CD14-positive monocyte (primary cell): ENCODE measurements around the gene RBM44. TPM values are rescaled to one million over a fixed set of nuclear protein-coding genes. Genes with fewer than 3 reads are reported as not detected.

Source experiments
- DNase-seq, 3 donors: peaks; one replicate each; pipeline ENCODE4 v3.0.0-alpha.2; 2011 to 2022
- H2AFZ ChIP-seq: 2 replicates; pipeline ENCODE4 v1.6.0; 2012; ENCODE audit warnings: mild to moderate bottlenecking, low read depth, low read length, inconsistent platforms; ENCODE audit not compliant: insufficient read depth, poor library complexity, severe bottlenecking
- H3K27ac ChIP-seq, 2 donors: 1 replicate in 1 of 2; 2 replicates in 1 of 2; pipeline ENCODE4 v1.5.1; 2012 to 2013; ENCODE audit warnings: low read length in 2 of 2, control low read depth in 1 of 2, inconsistent platforms in 1 of 2, low read depth in 1 of 2, mild to moderate bottlenecking in 1 of 2
- H3K27me3 ChIP-seq, 2 donors: one replicate each; pipeline versions ENCODE4 v1.6.0 to v1.6.1; 2011 to 2013; ENCODE audit warnings: low read length in 2 of 2; ENCODE audit not compliant: control insufficient read depth in 2 of 2, insufficient read depth in 2 of 2
- H3K36me3 ChIP-seq, 2 donors: replicated peaks in 1 of 2; 1 replicate in 1 of 2; 2 replicates in 1 of 2; pipeline versions ENCODE4 v1.5.1 to v1.6.1; 2012 to 2013; ENCODE audit warnings: low read length in 2 of 2, control low read depth in 1 of 2, inconsistent platforms in 1 of 2, mild to moderate bottlenecking in 1 of 2; ENCODE audit not compliant: insufficient read depth in 2 of 2, control insufficient read depth in 1 of 2
- H3K4me1 ChIP-seq, 2 donors: 1 replicate in 1 of 2; 2 replicates in 1 of 2; pipeline versions ENCODE4 v1.5.1 to v1.6.1; 2012 to 2013; ENCODE audit warnings: low read length in 2 of 2, control low read depth in 1 of 2, inconsistent platforms in 1 of 2, mild to moderate bottlenecking in 1 of 2, moderate library complexity in 1 of 2; ENCODE audit not compliant: insufficient read depth in 2 of 2, control insufficient read depth in 1 of 2
- H3K4me2 ChIP-seq: replicated peaks from 2 replicates; pipeline ENCODE3; 2012; ENCODE audit warnings: low read length, moderate library complexity, mild to moderate bottlenecking; ENCODE audit not compliant: poor library complexity, severe bottlenecking; ENCODE audit errors: extremely low read depth
- H3K4me3 ChIP-seq, 3 experiments: fragments of 200-600 bp in 1 of 3; sonication (generic) in 1 of 3; replicated peaks in 1 of 3; 1 replicate in 2 of 3; 2 replicates in 1 of 3; pipeline ENCODE4 v1.5.1; 2011 to 2013; ENCODE audit warnings: low read length in 3 of 3, mild to moderate bottlenecking in 3 of 3, control low read depth in 2 of 3, low read depth in 2 of 3, inconsistent platforms in 1 of 3, moderate library complexity in 1 of 3
- H3K79me2 ChIP-seq: 2 replicates; pipeline ENCODE4 v1.6.0; 2012; ENCODE audit warnings: mild to moderate bottlenecking, control low read depth, inconsistent platforms, low read length, moderate library complexity; ENCODE audit not compliant: insufficient read depth
- H3K9ac ChIP-seq: 2 replicates; pipeline ENCODE4 v1.6.0; 2017; ENCODE audit warnings: low read length, mild to moderate bottlenecking; ENCODE audit not compliant: insufficient read depth, poor library complexity, severe bottlenecking
- H3K9me3 ChIP-seq, 2 donors: replicated peaks in 1 of 2; 1 replicate in 1 of 2; 2 replicates in 1 of 2; pipeline versions ENCODE4 v1.5.1 to v1.6.1; 2012 to 2013; ENCODE audit warnings: low read length in 2 of 2, control low read depth in 1 of 2; ENCODE audit not compliant: control insufficient read depth in 1 of 2, insufficient read depth in 1 of 2
- H4K20me1 ChIP-seq: 2 replicates; pipeline ENCODE4 v1.6.0; 2012; ENCODE audit warnings: mild to moderate bottlenecking, low read length, control low read depth, moderate library complexity; ENCODE audit not compliant: insufficient read depth
- H3K27ac Mint-ChIP-seq, 7 donors: one replicate each; pipeline ENCODE4 v1.8.0; 2020; ENCODE audit warnings: mild to moderate bottlenecking in 7 of 7, mixed read lengths in 7 of 7, moderate library complexity in 6 of 7, inconsistent platforms in 2 of 7
- H3K27me3 Mint-ChIP-seq, 3 donors: one replicate each; pipeline ENCODE4 v1.8.0; 2021 to 2022; ENCODE audit warnings: low read depth in 3 of 3, mild to moderate bottlenecking in 3 of 3, mixed read lengths in 3 of 3, moderate library complexity in 3 of 3, inconsistent platforms in 1 of 3
- H3K36me3 Mint-ChIP-seq, 2 donors: one replicate each; pipeline ENCODE4 v1.8.0; 2020; ENCODE audit warnings: mixed read lengths in 2 of 2, inconsistent platforms in 1 of 2, mild to moderate bottlenecking in 1 of 2
- H3K4me1 Mint-ChIP-seq: one replicate; pipeline ENCODE4 v1.8.0; 2020; ENCODE audit warnings: mild to moderate bottlenecking, mixed read lengths
- H3K4me3 Mint-ChIP-seq, 2 donors: one replicate each; pipeline ENCODE4 v1.8.0; 2020; ENCODE audit warnings: mild to moderate bottlenecking in 2 of 2, mixed read lengths in 2 of 2, moderate library complexity in 1 of 2
- H3K9me3 Mint-ChIP-seq, 7 donors: one replicate each; pipeline ENCODE4 v1.8.0; 2020 to 2022; ENCODE audit warnings: mixed read lengths in 7 of 7, mild to moderate bottlenecking in 6 of 7, moderate library complexity in 6 of 7, inconsistent platforms in 2 of 7
- WGBS: methylation state at CpG from one replicate; pipeline ENCODE4 v1.1.5; 2013; ENCODE audit warnings: missing lambda C conversion rate; ENCODE audit not compliant: insufficient coverage; 5-methylcytosine and 5-hydroxymethylcytosine counted together
- intact Hi-C, 2 donors: fragments of 100-400 bp; cut with micrococcal nuclease; formaldehyde crosslinking; loops; one replicate each; pipeline versions ENCODE4 v1.15.0 to v1.15.1; 2023
- polyA plus RNA-seq, 3 donors: library from polyadenylated mRNA; depleted of rRNA in 1 of 3; unstranded in 2 of 3; stranded (reverse) in 1 of 3; fragments of 300-500 nt in 2 of 3; fragments of >200 nt in 1 of 3; fragmentation: Illumina TruSeq in 2 of 3; gene quantifications; 1 replicate in 2 of 3; 2 replicates in 1 of 3; pipeline ENCODE4 v1.2.3, GENCODE V29; 2012 to 2021
- TF ChIP-seq, protein P1 (sequence below): fragments of 200-600 bp; IDR thresholded peaks from one replicate; pipeline ENCODE4 v1.8.0; 2022; ENCODE audit warnings: antibody characterized with exemption, mild to moderate bottlenecking

Gene RBM44
- polyA plus RNA-seq, 3 donors = 0.07 to 1.5 TPM; not detected in 1

DNA sequence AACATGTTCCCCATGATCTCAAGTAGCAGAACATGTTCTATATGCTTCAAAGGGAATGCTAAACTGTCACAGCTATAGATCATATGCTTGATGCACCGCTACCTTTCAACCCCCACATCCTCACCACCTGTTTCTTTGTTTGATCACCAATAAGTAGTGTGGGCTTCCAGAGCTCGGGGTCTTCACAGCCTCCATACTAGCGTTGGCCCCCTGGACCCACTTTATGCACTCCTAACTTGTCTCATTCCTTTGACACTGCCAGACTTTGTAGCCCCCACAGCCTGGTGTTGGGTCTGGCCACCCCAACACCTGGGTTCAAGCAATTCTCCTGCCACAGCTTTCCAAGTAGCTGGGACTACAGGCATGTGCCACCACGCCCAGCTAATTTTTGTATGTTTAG lies 11.6 kb upstream of the RBM44 start:
- H4K20me1 ChIP-seq = peaks cover 16% of the 10 kb centered on the region
- Mint-ChIP-seq H3K36me3 (peaks cover 24 to 53% of the 10 kb centered on the region in 2 donors), H3K4me3 (no peak overlapping the region), H3K9me3 (peaks cover 11 to 22% (median 16%) of the 10 kb centered on the region in 7 donors), H3K4me1 (no peaks in the 10 kb centered on the region), H3K27ac (no peak overlapping the region), H3K27me3 (peaks cover 0 to 2% (median 0%) of the 10 kb centered on the region in 3 donors)
- no peak overlapping the region for H3K4me3 ChIP-seq
- H3K36me3 ChIP-seq = peaks cover 7 to 43% of the 10 kb centered on the region in 2 donors
- H3K9me3 ChIP-seq = peaks cover 3 to 19% of the 10 kb centered on the region in 2 donors
- H3K4me1 ChIP-seq = no peaks in the 10 kb centered on the region
- no peak overlapping the region for H3K9ac ChIP-seq
- H2AFZ ChIP-seq = no peak overlapping the region
- H3K79me2 ChIP-seq = no peaks in the 10 kb centered on the region
- H3K4me2 ChIP-seq = no peak overlapping the region
- no peaks in the 10 kb centered on the region for H3K27me3 ChIP-seq
- no peak for DNase-seq
- WGBS = 100% methylated on average over 3 of the region's 4 CpGs
- H3K27ac ChIP-seq = no peak overlapping the region
- TF ChIP-seq, protein P1, sequence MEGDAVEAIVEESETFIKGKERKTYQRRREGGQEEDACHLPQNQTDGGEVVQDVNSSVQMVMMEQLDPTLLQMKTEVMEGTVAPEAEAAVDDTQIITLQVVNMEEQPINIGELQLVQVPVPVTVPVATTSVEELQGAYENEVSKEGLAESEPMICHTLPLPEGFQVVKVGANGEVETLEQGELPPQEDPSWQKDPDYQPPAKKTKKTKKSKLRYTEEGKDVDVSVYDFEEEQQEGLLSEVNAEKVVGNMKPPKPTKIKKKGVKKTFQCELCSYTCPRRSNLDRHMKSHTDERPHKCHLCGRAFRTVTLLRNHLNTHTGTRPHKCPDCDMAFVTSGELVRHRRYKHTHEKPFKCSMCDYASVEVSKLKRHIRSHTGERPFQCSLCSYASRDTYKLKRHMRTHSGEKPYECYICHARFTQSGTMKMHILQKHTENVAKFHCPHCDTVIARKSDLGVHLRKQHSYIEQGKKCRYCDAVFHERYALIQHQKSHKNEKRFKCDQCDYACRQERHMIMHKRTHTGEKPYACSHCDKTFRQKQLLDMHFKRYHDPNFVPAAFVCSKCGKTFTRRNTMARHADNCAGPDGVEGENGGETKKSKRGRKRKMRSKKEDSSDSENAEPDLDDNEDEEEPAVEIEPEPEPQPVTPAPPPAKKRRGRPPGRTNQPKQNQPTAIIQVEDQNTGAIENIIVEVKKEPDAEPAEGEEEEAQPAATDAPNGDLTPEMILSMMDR = no peak
- intact Hi-C loops = no loop called here

DNA sequence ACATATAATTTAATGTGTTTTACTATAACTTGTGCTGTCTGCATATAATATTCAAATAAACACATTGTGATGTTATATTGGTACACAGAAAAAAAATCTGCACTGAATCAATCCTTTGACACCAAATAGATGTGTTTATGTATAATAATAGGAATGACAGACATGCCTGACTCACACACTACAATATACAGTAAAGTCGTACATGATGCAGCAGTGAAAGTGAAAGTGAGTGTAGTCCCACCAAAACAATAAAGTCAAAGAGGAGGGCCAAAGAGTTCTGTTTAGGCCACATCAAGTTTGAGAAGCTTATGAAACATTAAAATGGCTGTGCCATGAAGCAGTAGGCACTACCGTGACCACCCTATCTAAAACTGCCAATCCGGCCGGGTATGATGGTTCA lies 8.2 kb upstream of the RBM44 start:
- H3K27me3 ChIP-seq = no peaks in the 10 kb centered on the region
- Mint-ChIP-seq H3K27me3 (peaks cover 1 to 2% (median 1%) of the 10 kb centered on the region in 3 donors), H3K9me3 (peaks cover 5 to 12% (median 8%) of the 10 kb centered on the region in 7 donors), H3K27ac (no peak overlapping the region), H3K36me3 (peaks cover 9 to 33% of the 10 kb centered on the region in 2 donors), H3K4me3 (no peak overlapping the region), H3K4me1 (no peaks in the 10 kb centered on the region)
- no peak overlapping the region for H3K9ac ChIP-seq
- no peaks in the 10 kb centered on the region for H3K79me2 ChIP-seq
- WGBS = 100% methylated on average over 3 of the region's 4 CpGs
- TF ChIP-seq, protein P1 = no peak
- intact Hi-C loops = no loop called here
- H4K20me1 ChIP-seq = peaks cover 11% of the 10 kb centered on the region
- no peak overlapping the region for H2AFZ ChIP-seq
- H3K4me1 ChIP-seq = no peaks in the 10 kb centered on the region
- no peak overlapping the region for H3K4me2 ChIP-seq
- peaks cover 0 to 9% of the 10 kb centered on the region in 2 donors for H3K9me3 ChIP-seq
- peaks cover 0 to 26% of the 10 kb centered on the region in 2 donors for H3K36me3 ChIP-seq
- no peak overlapping the region for H3K4me3 ChIP-seq
- DNase-seq = no peak
- H3K27ac ChIP-seq = no peak overlapping the region
